IMR-90 (cell line): ENCODE data around the gene MAPRE2. TPM values are rescaled to one million over a fixed set of nuclear protein-coding genes. Genes with fewer than 3 reads are reported as not detected.

Source experiments
- ATAC-seq: fragments of 200-7000 bp; cut with Tn5 transposase; 2 replicates; pipeline ENCODE4 v1.9.1; 2020; ENCODE audit warnings: low read depth, mild to moderate bottlenecking, moderate library complexity
- BruUV-seq: library from RNA; stranded (reverse); fragments of 400-500 nt; replicated peaks from 2 replicates; lab custom pipeline; 2021; lab: Mats Ljungman, UMichigan
- CTCF ChIA-PET: fragments of 300-600 bp; formaldehyde crosslinking; extraction: SDS; loops from one replicate; lab custom pipeline; 2021; ENCODE audit warnings: antibody characterized with exemption; lab: Yijun Ruan, JAX
- POLR2A ChIA-PET: fragments of 300-600 bp; sonication (Branson Sonifier 250); formaldehyde crosslinking; loops from one replicate; lab custom pipeline; 2022; ENCODE audit warnings: antibody characterized with exemption; ENCODE audit not compliant: unreplicated experiment; lab: Charles Lee
- DNase-seq: peaks from one replicate; pipeline ENCODE4 v3.0.0; 2013
- H2AFZ ChIP-seq: replicated peaks from 2 replicates; pipeline ENCODE3; 2013; ENCODE audit warnings: low read length, mild to moderate bottlenecking; ENCODE audit not compliant: poor library complexity
- H2AK5ac ChIP-seq: 2 replicates; pipeline ENCODE4 v1.6.1; 2013; ENCODE audit warnings: low read depth, low read length, inconsistent platforms
- H2AK9ac ChIP-seq: replicated peaks from 2 replicates; pipeline ENCODE3; 2013; ENCODE audit warnings: mild to moderate bottlenecking, low read depth, low read length, moderate library complexity; ENCODE audit not compliant: poor library complexity
- H2BK120ac ChIP-seq: 2 replicates; pipeline ENCODE4 v1.6.1; 2013; ENCODE audit warnings: low read depth, low read length, inconsistent platforms
- H2BK15ac ChIP-seq: 3 replicates; pipeline ENCODE4 v1.6.1; 2013; ENCODE audit warnings: low read depth, low read length, inconsistent platforms
- H2BK20ac ChIP-seq: 2 replicates; pipeline ENCODE4 v1.6.1; 2013; ENCODE audit warnings: low read depth, mild to moderate bottlenecking, inconsistent platforms, low read length, moderate library complexity
- H2BK5ac ChIP-seq: 2 replicates; pipeline ENCODE4 v1.6.1; 2013; ENCODE audit warnings: mild to moderate bottlenecking, low read depth, low read length, inconsistent platforms; ENCODE audit not compliant: poor library complexity, severe bottlenecking
- H3K14ac ChIP-seq: replicated peaks from 2 replicates; pipeline ENCODE4 v1.6.1; 2013; ENCODE audit warnings: low read depth, low read length, inconsistent platforms
- H3K18ac ChIP-seq: 2 replicates; pipeline ENCODE4 v1.6.1; 2013; ENCODE audit warnings: low read depth, low read length, control low read depth
- H3K23ac ChIP-seq: 2 replicates; pipeline ENCODE4 v1.6.1; 2013; ENCODE audit warnings: low read depth, low read length, inconsistent platforms
- H3K27ac ChIP-seq: 2 replicates; pipeline ENCODE4 v1.5.1; 2013; ENCODE audit warnings: mild to moderate bottlenecking, control low read depth, low read length; ENCODE audit not compliant: insufficient read depth
- H3K27me3 ChIP-seq: 2 replicates; pipeline ENCODE4 v1.6.1; 2013; ENCODE audit warnings: low read length; ENCODE audit not compliant: control insufficient read depth, insufficient read depth
- H3K36me3 ChIP-seq: 2 replicates; pipeline ENCODE4 v1.6.1; 2013; ENCODE audit warnings: low read length, mixed read lengths; ENCODE audit not compliant: control insufficient read depth, insufficient read depth
- H3K4ac ChIP-seq: 2 replicates; pipeline ENCODE4 v1.6.1; 2013; ENCODE audit warnings: low read depth, low read length, inconsistent platforms
- H3K4me1 ChIP-seq: 2 replicates; pipeline ENCODE4 v1.6.1; 2013; ENCODE audit warnings: low read length, mixed read lengths; ENCODE audit not compliant: control insufficient read depth, insufficient read depth
- H3K4me2 ChIP-seq: 2 replicates; pipeline ENCODE4 v1.6.1; 2013; ENCODE audit warnings: low read depth, mild to moderate bottlenecking, control low read depth, low read length, moderate library complexity
- H3K4me3 ChIP-seq: 2 replicates; pipeline ENCODE4 v1.5.1; 2013; ENCODE audit warnings: low read depth, mild to moderate bottlenecking, control low read depth, low read length, moderate library complexity; ENCODE audit not compliant: insufficient read depth
- H3K56ac ChIP-seq: 2 replicates; pipeline ENCODE4 v1.6.1; 2013; ENCODE audit warnings: low read length, inconsistent platforms; ENCODE audit not compliant: insufficient read depth; ENCODE audit errors: extremely low read depth
- H3K79me1 ChIP-seq, 2 experiments: 2 replicates each; pipeline ENCODE4 v1.6.1; 2013; ENCODE audit warnings: low read length in 2 of 2, inconsistent platforms in 1 of 2, low read depth in 1 of 2
- H3K9ac ChIP-seq: 2 replicates; pipeline ENCODE4 v1.6.1; 2013; ENCODE audit warnings: low read depth, low read length, control low read depth
- H3K9me1 ChIP-seq: 2 replicates; pipeline ENCODE4 v1.6.1; 2013; ENCODE audit warnings: low read length, inconsistent platforms; ENCODE audit not compliant: insufficient read depth
- H3K9me3 ChIP-seq: 2 replicates; pipeline ENCODE4 v1.6.1; 2013; ENCODE audit warnings: low read length; ENCODE audit not compliant: control insufficient read depth, insufficient read depth
- H4K20me1 ChIP-seq: 2 replicates; pipeline ENCODE4 v1.6.1; 2013; ENCODE audit warnings: low read length, inconsistent platforms; ENCODE audit not compliant: insufficient read depth
- H4K5ac ChIP-seq: 2 replicates; pipeline ENCODE4 v1.6.1; 2013; ENCODE audit warnings: mild to moderate bottlenecking, low read depth, low read length, control low read depth
- H4K8ac ChIP-seq, 2 experiments: 2 replicates each; pipeline ENCODE4 v1.6.1; 2013; ENCODE audit warnings: low read depth in 2 of 2, low read length in 2 of 2, control low read depth in 1 of 2, inconsistent platforms in 1 of 2
- H4K91ac ChIP-seq: 2 replicates; pipeline ENCODE4 v1.6.1; 2013; ENCODE audit warnings: low read depth, low read length, inconsistent platforms; ENCODE audit not compliant: insufficient read depth
- CHD1 ChIP-seq: IDR thresholded peaks from 2 replicates; pipeline ENCODE4 v1.6.1; 2012; ENCODE audit warnings: low read depth, low read length, improper control_type of control experiment
- ELK1 ChIP-seq: fragments of 150-350 bp; IDR thresholded peaks from 2 replicates; pipeline ENCODE4 v1.6.1; 2016; ENCODE audit warnings: low read depth, mild to moderate bottlenecking, low read length, moderate library complexity, borderline replicate concordance
- MAFK ChIP-seq: IDR thresholded peaks from 2 replicates; pipeline ENCODE4 v1.6.1; 2012; ENCODE audit warnings: low read depth, low read length, improper control_type of control experiment
- MAZ ChIP-seq: IDR thresholded peaks from 2 replicates; pipeline ENCODE4 v1.6.1; 2012; ENCODE audit warnings: low read depth, mild to moderate bottlenecking, low read length, improper control_type of control experiment, moderate library complexity, borderline replicate concordance
- MXI1 ChIP-seq: IDR thresholded peaks from 2 replicates; pipeline ENCODE4 v1.6.1; 2012; ENCODE audit warnings: low read depth, mild to moderate bottlenecking, low read length, moderate library complexity, borderline replicate concordance
- NFE2L2 ChIP-seq: fragments of 150-350 bp; IDR thresholded peaks from 2 replicates; pipeline ENCODE4 v1.6.1; 2016; ENCODE audit warnings: low read depth, mild to moderate bottlenecking, low read length
- POLR2A ChIP-seq: IDR thresholded peaks from 2 replicates; pipeline ENCODE4 v1.6.1; 2012; ENCODE audit warnings: mild to moderate bottlenecking, low read depth, low read length
- RCOR1 ChIP-seq: IDR thresholded peaks from 2 replicates; pipeline ENCODE4 v1.6.1; 2012; ENCODE audit warnings: mild to moderate bottlenecking, low read length, improper control_type of control experiment; ENCODE audit not compliant: insufficient replicate concordance
- RFX5 ChIP-seq: IDR thresholded peaks from 2 replicates; pipeline ENCODE4 v1.8.0; 2012; ENCODE audit warnings: low read depth, mild to moderate bottlenecking, low read length, moderate library complexity
- USF2 ChIP-seq: fragments of 150-350 bp; IDR thresholded peaks from 2 replicates; pipeline ENCODE4 v1.6.1; 2017; ENCODE audit warnings: mild to moderate bottlenecking, antibody characterized with exemption, low read length, low read depth
- dilution Hi-C: fragments of 300-500 bp; cut with HindIII; formaldehyde crosslinking; loops from one replicate; pipeline ENCODE4 v1.14.3; 2018; ENCODE audit warnings: low sequenced_read_pairs; ENCODE audit not compliant: unreplicated experiment
- in situ Hi-C: fragments of 300-500 bp; cut with MboI; formaldehyde crosslinking; loops from 3 replicates; pipeline ENCODE4 v1.14.3; 2019; ENCODE audit warnings: low sequenced_read_pairs, inconsistent platforms, mixed read lengths
- intact Hi-C: fragments of 100-400 bp; cut with micrococcal nuclease; formaldehyde crosslinking; loops from 2 replicates; pipeline ENCODE4 v1.10.0; 2022
- polyA plus RNA-seq, 3 experiments: library from polyadenylated mRNA; depleted of rRNA; stranded (reverse); fragments of >200 nt; gene quantifications; 2 replicates each; pipeline ENCODE4 v1.2.3, GENCODE V29; 2012; ENCODE audit warnings: low replicate concordance in 1 of 3
- total RNA-seq: library from RNA; depleted of rRNA; stranded (reverse); fragments of >200 nt; gene quantifications from 2 replicates; pipeline ENCODE4 v1.2.3, GENCODE V29; 2012

Gene MAPRE2
- total and polyA plus RNA-seq, 2 of the 4 experiments (the other 2 are of a cell fraction): 19.6 to 23.8 TPM

GRCh38 chr18:35040638-35040987 lies 600 bp upstream of the MAPRE2 start:
- H3K4ac ChIP-seq: peak overlapping the region; percentile 69; the same call in 1 of the 2 replicates
- H2BK15ac ChIP-seq: no peak overlapping the region
- peak overlapping the region; percentile 99 for H2AFZ ChIP-seq
- H3K4me2 ChIP-seq: no peak overlapping the region
- H3K4me1 ChIP-seq: peaks cover 3% of the 10 kb centered on the region; the same call in 1 of the 2 replicates
- POLR2A ChIA-PET: interaction anchor here (0.6 kb wide), 1 partner anchor 23 kb away, joined by 11 read pairs; no protein-coding TSS in a partner anchor
- H3K56ac ChIP-seq: 0 out of 2 replicates have a peak overlapping the region, but pooled peaks have one; percentile 38
- no peak overlapping the region for H3K4me3 ChIP-seq
- no peak overlapping the region for H2AK5ac ChIP-seq
- no peak overlapping the region for H3K23ac ChIP-seq
- no peak for ATAC-seq
- no peak overlapping the region for H3K18ac ChIP-seq
- intact Hi-C loops: loop anchor here (5.0 kb wide), 1 partner anchor 63 kb away; no protein-coding TSS in a partner anchor
- H4K5ac ChIP-seq: peak overlapping the region; percentile 50; the same call in 1 of the 2 replicates
- in situ Hi-C loops: no loop called here
- H4K8ac ChIP-seq: peak overlapping the region; percentile 29 to 95
- H3K9me3 ChIP-seq: no peaks in the 10 kb centered on the region
- no peaks in the 10 kb centered on the region for H3K36me3 ChIP-seq
- H2BK120ac ChIP-seq: no peak overlapping the region
- BruUV-seq: no TSS peak
- H3K27ac ChIP-seq: no peak overlapping the region
- H3K9ac ChIP-seq: peak overlapping the region; percentile 68; the same call in 1 of the 2 replicates
- no peak for DNase-seq
- H4K91ac ChIP-seq: no peak overlapping the region
- H3K14ac ChIP-seq: peak overlapping the region; percentile 54
- no peak overlapping the region for H2AK9ac ChIP-seq
- 0 out of 2 replicates have a peak, but pooled peaks cover 3% of the 10 kb centered on the region for H3K9me1 ChIP-seq
- no peaks in the 10 kb centered on the region for H4K20me1 ChIP-seq
- CTCF ChIA-PET: interaction anchor here (1.1 to 1.2 kb wide), 2 partner anchors 11 to 18 kb away, joined by 3 read pairs; no protein-coding TSS in a partner anchor
- no peak overlapping the region for H2BK5ac ChIP-seq
- no peak overlapping the region for H2BK20ac ChIP-seq
- TF ChIP-seq USF2 (no peak), RCOR1 (no peak), POLR2A (no peak), MAFK (no peak), CHD1 (no peak), MXI1 (no peak), NFE2L2 (no peak), ELK1 (no peak), MAZ (no peak), RFX5 (no peak)
- H3K79me1 ChIP-seq: peaks cover 0 to 21% of the 10 kb centered on the region in 2 experiments; a peak in 2 of 4 replicates
- peaks cover 1% of the 10 kb centered on the region; the same call in 1 of the 2 replicates for H3K27me3 ChIP-seq
- dilution Hi-C loops: no loop called here
